Effector CD4-positive, alpha-beta T cell (primary cell): ENCODE data around the gene PHLDA3.
A peak's percentile ranks its signal among the peaks of the same experiment; 100 is the strongest.
"Not testable (repeated sequence)": the region's sequence is repeated elsewhere in the genome, so short reads cannot be mapped to it uniquely, and the experiment has no call there.

Source experiments
- DNase-seq: peaks from one replicate; pipeline ENCODE4 v3.0.0-alpha.2; 2020

Gene PHLDA3

DNA sequence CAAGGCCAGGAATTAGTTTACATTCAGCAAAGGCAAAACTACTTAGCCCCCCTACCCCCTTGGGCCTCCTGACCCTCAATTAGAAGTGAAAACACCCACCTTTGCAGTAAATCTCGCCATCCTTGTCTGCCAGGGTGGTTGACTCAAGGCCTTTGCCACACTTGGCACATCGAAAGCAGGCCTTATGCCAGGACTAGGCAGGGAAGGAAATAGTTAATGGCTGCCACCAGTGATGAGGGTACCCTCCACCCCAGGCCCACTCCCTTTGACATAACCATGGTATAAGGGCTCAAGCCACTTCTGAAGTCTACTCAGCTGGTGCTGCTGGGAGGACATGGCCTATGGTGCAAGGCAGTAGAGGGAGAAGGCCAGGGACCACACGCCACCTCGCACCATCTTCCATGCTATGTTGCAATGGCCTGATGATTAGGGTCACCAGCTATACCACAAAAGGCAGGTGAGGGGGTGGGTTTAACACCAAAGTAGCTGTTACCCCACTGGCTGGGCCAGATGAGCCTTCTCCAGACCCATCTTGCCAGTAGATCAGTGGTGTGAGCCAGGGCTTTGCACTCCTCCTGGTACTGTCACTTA lies 16.3 kb upstream of the PHLDA3 start:
- DNase-seq: no peak

GRCh38 chr1:201483373-201483949 lies 14.5 kb upstream of the PHLDA3 start:
- no peak for DNase-seq

DNA sequence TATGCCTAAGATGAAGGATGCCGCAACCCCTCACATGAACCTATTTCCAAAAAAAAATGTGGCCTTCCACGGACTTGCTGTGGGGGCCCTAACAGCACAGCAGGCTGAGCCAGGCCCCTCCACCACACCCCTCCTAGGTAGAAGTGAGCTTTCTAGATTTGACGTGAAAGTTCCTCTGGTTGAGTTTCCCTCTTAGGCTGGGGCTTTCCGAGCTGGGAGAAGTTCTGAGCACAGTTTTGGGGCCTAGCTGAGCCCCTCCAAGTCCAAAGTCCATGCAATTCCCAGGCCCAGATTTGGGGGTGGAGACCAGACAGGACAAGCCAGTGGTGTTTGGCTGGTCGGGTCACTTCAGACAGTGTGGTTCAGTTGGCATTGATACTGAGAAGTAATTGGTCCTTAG lies 13.8 kb upstream of the PHLDA3 start:
- DNase-seq: no peak

- peak; percentile 70 for DNase-seq
These were observed 12.9 kb upstream of the PHLDA3 start for GRCh38 chr1:201481761-201482493.

- no peak for DNase-seq
These were observed 12.0 kb upstream of the PHLDA3 start for GRCh38 chr1:201481004-201481380.

DNA sequence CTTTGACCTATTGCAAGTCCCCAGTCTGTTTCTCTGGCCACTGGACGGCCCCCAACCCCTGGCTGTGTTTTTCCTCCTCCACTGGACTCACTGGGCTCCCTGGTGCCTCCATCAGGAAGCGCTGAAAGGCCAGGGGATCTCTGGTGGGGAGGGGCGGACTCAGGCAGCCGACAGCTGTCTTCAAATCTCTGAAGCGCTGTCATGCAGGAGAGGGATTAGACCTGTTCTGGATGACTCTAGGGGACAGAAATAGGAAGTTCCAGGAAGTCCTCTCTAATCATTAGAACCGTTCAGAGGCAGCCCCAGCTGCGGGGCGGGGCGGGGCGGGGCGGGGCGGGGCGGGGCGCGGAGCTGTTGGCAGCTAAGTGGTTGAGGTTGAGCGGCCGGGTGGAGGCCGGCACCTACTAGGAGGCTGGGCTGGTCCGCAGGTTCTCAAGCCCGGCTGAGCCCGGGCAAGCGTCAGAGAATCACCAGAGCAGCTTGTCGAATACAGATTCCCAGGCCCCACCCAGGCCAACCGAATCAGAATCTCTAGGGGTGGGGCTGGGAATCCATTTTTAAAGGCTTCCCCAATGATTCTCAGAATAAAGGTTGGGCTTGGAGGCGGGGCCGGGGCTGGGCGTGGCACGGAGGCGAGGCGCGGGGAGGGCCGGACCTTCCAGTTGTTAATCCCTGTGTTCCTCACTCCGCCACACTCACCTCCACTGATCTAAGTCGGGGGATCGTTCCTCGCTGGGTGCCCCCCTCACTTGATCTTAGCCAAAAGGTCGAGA lies 11.4 kb upstream of the PHLDA3 start:
- peak; percentile 43 for DNase-seq

GRCh38 chr1:201479201-201479730 lies 10.3 kb upstream of the PHLDA3 start:
- DNase-seq: no peak

GRCh38 chr1:201478666-201479065 lies 9.7 kb upstream of the PHLDA3 start:
- not testable (repeated sequence) for DNase-seq

DNA sequence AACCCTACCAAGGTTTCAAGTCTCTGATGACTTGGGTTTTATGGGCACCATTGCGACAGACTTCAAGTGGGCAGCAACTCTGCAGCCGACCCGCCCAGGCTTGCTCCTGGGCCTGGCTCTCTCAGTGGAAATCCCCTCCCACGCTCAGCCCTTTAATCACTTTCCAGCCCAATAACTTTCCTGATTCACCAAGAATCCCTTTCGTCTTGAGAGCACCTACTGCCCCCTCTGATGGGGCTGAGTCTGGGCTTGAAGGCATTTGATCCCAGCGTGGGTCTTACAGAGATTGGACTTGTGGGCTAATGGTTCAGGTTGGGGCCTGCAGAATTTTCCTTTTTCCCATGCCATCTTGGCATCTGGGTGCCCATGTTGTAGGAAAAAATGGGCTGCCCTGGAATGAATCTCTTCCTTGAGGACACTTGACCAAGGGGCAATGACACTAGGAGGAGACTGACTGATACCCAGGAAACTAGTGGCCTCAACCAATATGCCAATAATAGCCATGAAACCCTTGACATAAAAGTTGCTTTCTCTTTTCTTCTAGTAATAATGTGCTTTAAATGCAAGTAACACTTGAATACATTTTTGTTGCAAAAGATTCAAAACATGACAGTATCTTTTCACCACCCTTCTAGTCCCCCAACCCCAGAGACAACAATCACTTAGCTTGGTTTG lies 7.8 kb upstream of the PHLDA3 start:
- no peak for DNase-seq

- DNase-seq: no peak
These were observed 7.1 kb upstream of the PHLDA3 start for GRCh38 chr1:201475915-201476669.

GRCh38 chr1:201475130-201475529 lies 6.1 kb upstream of the PHLDA3 start:
- no peak for DNase-seq

GRCh38 chr1:201473296-201473695 lies 4.3 kb upstream of the PHLDA3 start:
- DNase-seq: no peak

- not testable (repeated sequence) for DNase-seq
These were observed 3.3 kb upstream of the PHLDA3 start for GRCh38 chr1:201472321-201472720.

GRCh38 chr1:201471772-201472171 lies 2.8 kb upstream of the PHLDA3 start:
- DNase-seq: no peak

DNA sequence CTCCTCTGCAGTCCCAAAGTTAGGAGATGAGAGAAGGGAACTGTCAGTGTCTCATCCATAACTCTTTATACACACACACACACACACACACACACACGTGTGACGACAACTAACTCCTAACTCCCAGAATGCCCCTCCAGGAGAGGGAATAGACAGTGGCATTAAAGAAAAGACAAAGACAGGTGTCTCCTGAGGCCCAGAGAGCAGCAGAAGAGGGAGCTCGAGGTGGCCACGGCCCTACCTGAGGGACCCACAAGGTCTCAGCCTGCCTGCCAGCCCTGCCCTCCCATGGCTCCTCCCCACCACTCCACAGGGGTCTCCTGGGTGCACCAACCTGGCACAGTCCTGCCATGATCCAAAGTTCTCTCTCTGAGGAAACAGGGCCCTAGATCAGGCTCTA lies 1.6 kb upstream of the PHLDA3 start:
- no peak for DNase-seq

DNA sequence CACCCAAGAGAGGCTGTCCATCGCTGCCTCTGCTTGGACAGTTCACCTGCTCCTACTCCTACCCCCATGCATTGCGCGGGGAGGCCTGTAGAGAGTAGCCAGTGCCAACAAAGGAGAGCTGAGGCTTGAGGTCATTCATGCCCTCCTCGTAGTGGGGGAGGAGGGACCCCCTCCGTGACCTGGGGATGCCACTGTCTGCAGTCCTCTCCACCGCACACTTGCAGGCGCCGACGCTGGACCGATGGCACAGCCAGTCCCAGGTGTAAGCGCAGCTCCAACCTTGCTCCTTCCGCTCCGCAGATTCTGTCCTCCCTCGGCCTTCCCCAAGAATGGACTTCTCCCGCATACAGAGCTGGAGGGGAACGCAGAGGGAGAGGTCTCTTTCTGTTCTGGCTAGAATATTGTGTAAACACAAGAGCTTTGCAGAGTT lies 672 bp upstream of the PHLDA3 start:
- DNase-seq: no peak

DNA sequence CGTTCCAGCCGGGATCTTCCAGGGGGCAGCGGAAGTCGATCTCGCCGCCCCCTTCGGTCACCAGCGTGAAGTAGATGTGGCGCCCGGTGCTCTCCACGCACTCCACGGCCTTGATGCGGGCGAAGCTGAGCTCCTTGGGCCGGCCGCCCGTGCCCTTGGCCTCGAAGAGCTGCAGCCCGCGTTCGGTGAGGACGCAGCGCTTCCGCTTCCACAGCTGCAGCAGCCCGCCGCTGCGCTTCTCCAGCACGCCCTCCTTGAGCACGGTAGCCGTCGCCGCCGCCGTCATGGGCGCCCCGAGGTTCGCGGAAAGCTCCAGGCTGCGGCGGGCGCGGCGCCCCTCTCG lies 516 bp downstream of the PHLDA3 start:
- DNase-seq: no peak

DNA sequence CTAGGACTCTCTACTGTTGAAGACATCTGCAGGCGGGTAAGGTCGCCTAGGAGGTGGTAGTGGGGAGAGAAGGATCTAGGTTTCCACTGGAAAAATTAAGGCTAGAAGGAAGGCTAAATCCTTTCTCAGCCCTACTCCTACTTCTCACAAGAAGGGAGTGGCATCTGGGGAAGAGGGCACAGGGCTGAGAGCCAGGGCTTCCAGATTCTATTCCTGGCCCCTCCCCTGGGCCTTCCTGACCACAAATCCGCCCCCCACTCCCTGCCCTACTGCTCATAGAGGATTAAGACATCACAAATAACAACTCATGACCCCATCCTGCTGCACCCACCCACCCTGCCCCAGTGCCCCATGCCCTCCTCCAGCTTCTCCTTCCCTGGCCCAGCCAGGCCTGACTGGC lies 2.5 kb downstream of the PHLDA3 start:
- DNase-seq: no peak

DNA sequence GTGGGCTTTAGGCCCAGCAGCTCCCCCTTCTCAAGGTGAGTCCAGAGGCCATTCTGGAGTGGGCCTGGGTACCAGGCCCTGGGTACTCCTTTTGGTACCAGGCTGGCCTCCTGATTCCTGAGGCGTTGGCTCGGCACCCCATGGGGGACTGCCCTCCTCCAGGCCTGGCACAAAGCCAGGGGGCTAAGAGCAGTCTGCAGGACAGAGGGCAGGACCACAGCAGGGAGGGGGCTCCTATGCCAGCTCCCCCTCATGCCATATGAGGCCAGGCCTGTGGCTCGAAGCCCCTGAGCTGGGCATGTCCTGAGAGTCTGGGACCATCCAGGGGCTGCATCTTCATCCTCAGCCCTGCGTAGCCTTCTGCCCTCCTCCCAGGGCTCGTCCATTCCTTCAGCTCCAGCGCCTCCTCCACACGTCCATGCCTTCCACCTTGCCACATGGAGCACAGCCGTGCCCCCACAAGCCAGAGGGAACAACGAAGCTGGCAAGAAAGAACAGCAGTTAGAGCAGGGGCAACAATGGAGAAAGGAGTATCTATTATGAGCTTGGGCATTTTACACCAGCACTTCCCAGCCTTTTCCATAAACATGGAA lies 3.2 kb downstream of the PHLDA3 start:
- no peak for DNase-seq

GRCh38 chr1:201463071-201463552 lies 5.9 kb downstream of the PHLDA3 start:
- no peak for DNase-seq

GRCh38 chr1:201461645-201462441 lies 7.1 kb downstream of the PHLDA3 start:
- no peak for DNase-seq
